ENCODE measurements around the gene MIER2.
"Not testable (repeated sequence)": the region's sequence is repeated elsewhere in the genome, so short reads cannot be mapped to it uniquely, and the experiment has no call there.

The MIER2 gene

GRCh38 chr19:344625-345319, at the start of gene MIER2:
MIER2 (minus strand) TSS chr19:344796; CDS start chr19:344782, 14 bp downstream.
- DNase-seq (ENCODE audit: extremely low read depth, low read depth), result no peak

GRCh38 chr19:393560-393959, 49.0 kb upstream of the MIER2 start:
- DNase-seq (ENCODE audit: extremely low read depth, low read depth); H3K4me3 ChIP-seq (replicated peaks; ENCODE audit: low read depth, low read length): not testable (repeated sequence)

More at GRCh38 chr19:344625-345319, at the start of gene MIER2:
- peak within 1 kb of the TSS; percentile 54 for H3K4me3 ChIP-seq (replicated peaks; ENCODE audit: low read depth, low read length)
- no peak for TF ChIP-seq CTCF (IDR thresholded peaks at IDR 0.05; ENCODE audit: low read depth, low read length, missing control alignments)

GRCh38 chr19:392375-392970, 47.9 kb upstream of the MIER2 start:
- no peak for DNase-seq (ENCODE audit: extremely low read depth, low read depth)
- no peak overlapping the region for H3K4me3 ChIP-seq (replicated peaks; ENCODE audit: low read depth, low read length)
- TF ChIP-seq CTCF (IDR thresholded peaks at IDR 0.05; ENCODE audit: low read depth, low read length, missing control alignments), result no peak

GRCh38 chr19:391726-392374, 47.3 kb upstream of the MIER2 start:
- DNase-seq (ENCODE audit: extremely low read depth, low read depth), result no peak

GRCh38 chr19:391207-391557, 46.6 kb upstream of the MIER2 start:
- no peak for DNase-seq (ENCODE audit: extremely low read depth, low read depth)
- TF ChIP-seq CTCF (IDR thresholded peaks at IDR 0.05; ENCODE audit: low read depth, low read length, missing control alignments), result no peak
- H3K4me3 ChIP-seq (replicated peaks; ENCODE audit: low read depth, low read length), result no peak overlapping the region

More at GRCh38 chr19:391726-392374, 47.3 kb upstream of the MIER2 start:
- no peak overlapping the region for H3K4me3 ChIP-seq (replicated peaks; ENCODE audit: low read depth, low read length)
- TF ChIP-seq CTCF (IDR thresholded peaks at IDR 0.05; ENCODE audit: low read depth, low read length, missing control alignments), result no peak

- H3K4me3 ChIP-seq (replicated peaks; ENCODE audit: low read depth, low read length), result no peak overlapping the region
- no peak for DNase-seq (ENCODE audit: extremely low read depth, low read depth)
- TF ChIP-seq CTCF (IDR thresholded peaks at IDR 0.05; ENCODE audit: low read depth, low read length, missing control alignments), result no peak
These were observed 46.0 kb upstream of the MIER2 start for GRCh38 chr19:390386-391206.

GRCh38 chr19:389935-390289, 45.3 kb upstream of the MIER2 start:
- no peak for DNase-seq (ENCODE audit: extremely low read depth, low read depth)
- TF ChIP-seq CTCF (IDR thresholded peaks at IDR 0.05; ENCODE audit: low read depth, low read length, missing control alignments), result no peak
- H3K4me3 ChIP-seq (replicated peaks; ENCODE audit: low read depth, low read length), result no peak overlapping the region
